GM10266 (cell line): Measurements from ENCODE around the gene AJAP1.

Source experiments
- DNase-seq: peaks from one replicate; pipeline ENCODE4 v3.0.0; 2012; ENCODE audit errors: extremely low spot score
- CTCF ChIP-seq: IDR thresholded peaks from 2 replicates; pipeline ENCODE4 v1.5.1; 2012; ENCODE audit warnings: mild to moderate bottlenecking, low read depth; ENCODE audit not compliant: control insufficient read depth, insufficient read depth; ENCODE audit errors: missing control alignments

The AJAP1 gene

GRCh38 chr1:4638345-4638729 is 16.1 kb upstream of the AJAP1 start:
- no peak for DNase-seq
- no peak for TF ChIP-seq CTCF

GRCh38 chr1:4640931-4641330 is 13.5 kb upstream of the AJAP1 start:
- no peak for DNase-seq
- no peak for TF ChIP-seq CTCF

- TF ChIP-seq CTCF, result no peak
- DNase-seq, result no peak
These were observed 7.0 kb upstream of the AJAP1 start for GRCh38 chr1:4647391-4647790.

- DNase-seq, result no peak
- TF ChIP-seq CTCF, result no peak
These were observed 5.8 kb upstream of the AJAP1 start for GRCh38 chr1:4648657-4649056.

- no peak for TF ChIP-seq CTCF
- no peak for DNase-seq
These were observed 3.9 kb upstream of the AJAP1 start for GRCh38 chr1:4650481-4650880.

GRCh38 chr1:4650981-4651380 is 3.4 kb upstream of the AJAP1 start:
- no peak for TF ChIP-seq CTCF

GRCh38 chr1:4652631-4653327 is 1.6 kb upstream of the AJAP1 start:
- peak; percentile 89 for TF ChIP-seq CTCF
- peak; percentile 86 for DNase-seq

More at GRCh38 chr1:4650981-4651380, 3.4 kb upstream of the AJAP1 start:
- DNase-seq, result no peak
